Sigmoid colon (tissue), 7 donors: ENCODE measurements around the gene DCUN1D2. TPM values are rescaled to one million over a fixed set of nuclear protein-coding genes. Genes with fewer than 3 reads are reported as not detected.

Experiments used
- DNase-seq: peaks from one replicate; pipeline ENCODE4 v3.0.0-alpha.2; 2019
- H3K27ac ChIP-seq, 4 donors: fragments of 200-600 bp; sonication (generic); one replicate each; pipeline ENCODE4 v1.5.1; 2016 to 2019; ENCODE audit warnings: mild to moderate bottlenecking in 1 of 4
- H3K27me3 ChIP-seq, 3 donors: fragments of 200-600 bp; sonication (generic); one replicate each; pipeline ENCODE4 v1.5.1; 2019; ENCODE audit warnings: mild to moderate bottlenecking in 1 of 3
- H3K36me3 ChIP-seq, 4 donors: fragments of 200-600 bp; sonication (generic); one replicate each; pipeline ENCODE4 v1.5.1; 2016 to 2019
- H3K4me1 ChIP-seq, 4 donors: fragments of 200-600 bp; sonication (generic); one replicate each; pipeline ENCODE4 v1.5.1; 2017 to 2019
- H3K4me3 ChIP-seq, 4 donors: fragments of 200-600 bp; sonication (generic); one replicate each; pipeline ENCODE4 v1.5.1; 2017 to 2019; ENCODE audit warnings: mild to moderate bottlenecking in 2 of 4, moderate library complexity in 1 of 4
- H3K9me3 ChIP-seq, 4 donors: fragments of 200-600 bp in 3 of 4; sonication (generic) in 3 of 4; one replicate each; pipeline versions ENCODE4 v1.5.1 to v1.6.1; 2013 to 2019
- CTCF ChIP-seq, 4 experiments: fragments of 450-650 bp in 3 of 4; fragments of 200-600 bp in 1 of 4; IDR thresholded peaks; one replicate each; pipeline ENCODE4 v1.5.1; 2016 to 2019; ENCODE audit warnings: antibody characterized with exemption in 4 of 4, mild to moderate bottlenecking in 3 of 4, moderate library complexity in 2 of 4
- EP300 ChIP-seq, 4 donors: sonication (generic); formaldehyde crosslinking; IDR thresholded peaks; one replicate each; pipeline ENCODE4 v1.6.1; 2017; ENCODE audit warnings: antibody characterized with exemption in 4 of 4
- POLR2A ChIP-seq, 2 donors: fragments of 450-650 bp; IDR thresholded peaks; one replicate each; pipeline ENCODE4 v1.6.1; 2016; ENCODE audit warnings: antibody characterized with exemption in 2 of 2, mild to moderate bottlenecking in 2 of 2, moderate library complexity in 2 of 2
- POLR2AphosphoS5 ChIP-seq, 4 donors: sonication (generic); formaldehyde crosslinking; IDR thresholded peaks; one replicate each; pipeline ENCODE4 v1.6.1; 2017; ENCODE audit warnings: antibody characterized with exemption in 4 of 4
- WGBS, 2 donors: extraction: QIAGEN DNeasy Blood & Tissue Kit; methylation state at CpG; one replicate each; pipeline ENCODE4 v1.1.7; 2013; 5-methylcytosine and 5-hydroxymethylcytosine counted together
- intact Hi-C: fragments of 100-400 bp; cut with DNase I; formaldehyde crosslinking; loops from one replicate; pipeline ENCODE4 v1.15.1; 2023
- polyA plus RNA-seq, 3 donors: library from polyadenylated mRNA; stranded (reverse); fragments of 200-250 nt; gene quantifications; one replicate each; pipeline ENCODE4 v1.2.3, GENCODE V29; 2013
- total RNA-seq, 4 donors: library from RNA; depleted of rRNA; stranded (reverse); fragments of >200 nt; gene quantifications; one replicate each; pipeline ENCODE4 v1.1.0, GENCODE V29; 2016
- donor health status: healthy with polysubstance abuse.
- donor health status: Bipolar disorder and iron deficiency.
- donor health status: healthy.

DCUN1D2 gene
- total and polyA plus RNA-seq, 7 donors = 6.6 to 33.0 (median 20.6) TPM

DNA sequence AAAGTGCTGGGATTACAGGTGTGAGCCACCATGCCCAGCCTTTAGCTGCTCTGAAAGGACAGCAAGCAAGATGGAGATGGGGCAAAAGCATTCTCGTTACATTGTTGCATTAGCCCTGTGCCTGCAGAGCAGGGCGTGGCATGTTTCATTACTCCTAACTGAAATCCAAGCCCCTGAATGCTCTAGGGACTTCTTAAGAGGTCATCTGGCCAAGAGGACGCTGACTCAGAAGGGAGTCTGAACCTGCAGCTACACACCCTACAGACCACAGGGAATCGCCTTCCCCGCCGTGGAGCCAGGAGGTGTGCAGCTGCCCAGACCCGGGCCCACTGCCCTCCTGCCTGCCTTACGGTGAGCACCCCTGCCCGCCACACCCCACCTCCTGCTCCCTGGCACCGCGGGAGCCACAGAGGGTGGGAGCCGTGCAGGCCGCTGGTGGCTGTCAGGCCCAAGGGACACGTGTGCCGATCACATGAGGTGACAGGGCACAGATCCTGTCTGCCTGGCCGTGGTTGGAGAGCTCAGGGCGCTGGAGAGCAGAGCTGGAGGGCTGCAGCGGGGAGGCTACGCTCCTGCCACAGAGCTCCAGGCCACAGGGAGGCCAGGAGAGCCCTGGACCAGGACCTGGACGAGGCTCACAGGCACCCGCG lies 64.4 kb downstream of the DCUN1D2 start:
- Histone ChIP-seq H3K27me3 (no peaks in the 10 kb centered on the region), H3K9me3 (no peaks in the 10 kb centered on the region), H3K36me3 (no peaks in the 10 kb centered on the region), H3K4me3 (no peak overlapping the region), H3K4me1 (peaks cover 0 to 18% (median 16%) of the 10 kb centered on the region in 4 donors), H3K27ac (no peak overlapping the region)
- intact Hi-C loops = no loop called here
- TF ChIP-seq CTCF (IDR thresholded peaks at IDR 0.05) (no peak), POLR2A (IDR thresholded peaks at IDR 0.05) (no peak), POLR2AphosphoS5 (IDR thresholded peaks at IDR 0.05) (no peak), EP300 (IDR thresholded peaks at IDR 0.05) (no peak)
- DNase-seq = no peak
- WGBS, 2 donors = 92 to 94% methylated on average over 22 of the region's 22 CpGs

DNA sequence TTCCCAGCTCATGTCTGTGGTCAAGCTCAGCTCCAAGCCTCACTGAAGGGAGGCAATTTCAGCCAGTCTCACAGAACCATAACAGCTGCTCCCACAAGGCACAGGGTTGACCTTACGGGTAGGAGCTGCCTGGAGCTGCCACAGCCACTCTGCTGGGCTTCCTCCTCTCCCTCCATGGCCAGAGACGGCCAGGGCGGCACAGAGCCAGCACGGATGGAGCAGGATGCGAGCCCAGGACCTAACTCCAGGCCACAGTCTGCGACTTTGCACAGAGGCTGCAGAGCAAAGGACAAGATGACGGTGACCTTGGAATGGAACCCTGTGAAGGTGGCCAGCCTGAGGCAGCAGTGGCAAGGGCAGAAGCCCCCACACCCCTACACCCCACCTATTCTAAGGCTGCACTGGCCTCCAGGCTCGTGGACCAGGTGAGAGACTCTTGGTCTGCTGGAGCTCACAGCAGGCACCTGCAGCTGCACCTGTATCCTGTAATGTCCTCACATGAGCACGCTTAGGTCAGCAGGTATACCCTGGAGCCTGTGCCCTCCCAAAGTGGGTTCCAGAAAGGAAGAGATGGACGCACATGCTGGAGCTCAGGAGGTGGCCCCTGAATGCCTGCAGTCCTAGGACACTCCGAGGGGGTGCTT lies 66.9 kb downstream of the DCUN1D2 start:
- no peaks in the 10 kb centered on the region for H3K27me3 ChIP-seq
- no peak for DNase-seq
- no peaks in the 10 kb centered on the region for H3K9me3 ChIP-seq
- peaks cover 0 to 18% (median 16%) of the 10 kb centered on the region in 4 donors for H3K4me1 ChIP-seq
- WGBS, 2 donors = 84 to 85% methylated on average over 11 of the region's 11 CpGs
- no peak overlapping the region for H3K27ac ChIP-seq
- H3K4me3 ChIP-seq = no peak overlapping the region
- TF ChIP-seq EP300 (IDR thresholded peaks at IDR 0.05) (no peak), POLR2A (IDR thresholded peaks at IDR 0.05) (no peak), CTCF (IDR thresholded peaks at IDR 0.05) (no peak), POLR2AphosphoS5 (IDR thresholded peaks at IDR 0.05) (no peak)
- intact Hi-C loops = no loop called here
- no peaks in the 10 kb centered on the region for H3K36me3 ChIP-seq

GRCh38 chr13:113422807-113423519 lies 67.5 kb downstream of the DCUN1D2 start:
- intact Hi-C loops = no loop called here
- peak overlapping the region; percentile 71 to 77 (median 76) for H3K27ac ChIP-seq
- no peaks in the 10 kb centered on the region for H3K9me3 ChIP-seq
- H3K27me3 ChIP-seq = no peaks in the 10 kb centered on the region
- no peak for DNase-seq
- H3K4me1 ChIP-seq = peaks cover 0 to 18% (median 16%) of the 10 kb centered on the region in 4 donors
- H3K4me3 ChIP-seq = no peak overlapping the region
- 85 to 89% methylated on average over 26 of the region's 26 CpGs for WGBS, 2 donors
- TF ChIP-seq POLR2A (IDR thresholded peaks at IDR 0.05) (no peak), EP300 (IDR thresholded peaks at IDR 0.05) (no peak), CTCF (IDR thresholded peaks at IDR 0.05) (no peak), POLR2AphosphoS5 (IDR thresholded peaks at IDR 0.05) (no peak)
- H3K36me3 ChIP-seq = no peaks in the 10 kb centered on the region

- no peak for TF ChIP-seq CTCF (IDR thresholded peaks at IDR 0.05)
- TF ChIP-seq POLR2AphosphoS5 (IDR thresholded peaks at IDR 0.05) = peak in 2 of 4 donors; percentile 9 to 12
- Histone ChIP-seq H3K9me3 (no peaks in the 10 kb centered on the region), H3K4me3 (peak overlapping the region in 3 of 4 donors; percentile 3 to 8 (median 7)), H3K27ac (peak overlapping the region; percentile 71 to 77 (median 76)), H3K4me1 (peaks cover 0 to 18% (median 16%) of the 10 kb centered on the region in 4 donors), H3K27me3 (no peaks in the 10 kb centered on the region), H3K36me3 (no peaks in the 10 kb centered on the region)
- WGBS, 2 donors = 77 to 84% methylated on average over 15 of the region's 15 CpGs
- intact Hi-C loops = no loop called here
- peak; percentile 83 for DNase-seq
Observed at GRCh38 chr13:113421673-113422270, 68.7 kb downstream of the DCUN1D2 start.
